G401.6 (cell line): Measurements from ENCODE around the gene GRID1.
"Not testable (repeated sequence)": the region's sequence is repeated elsewhere in the genome, so short reads cannot be mapped to it uniquely, and the experiment has no call there.

Source experiments
- FAIRE-seq: peaks from 2 replicates; lab custom pipeline; 2012; peaks lifted over from hg19 to GRCh38; lab: Jason Lieb, UNC

The GRID1 gene

GRCh38 chr10:86076497-86076896 lies 290.1 kb downstream of the GRID1 start:
- FAIRE-seq = not testable (repeated sequence)

DNA sequence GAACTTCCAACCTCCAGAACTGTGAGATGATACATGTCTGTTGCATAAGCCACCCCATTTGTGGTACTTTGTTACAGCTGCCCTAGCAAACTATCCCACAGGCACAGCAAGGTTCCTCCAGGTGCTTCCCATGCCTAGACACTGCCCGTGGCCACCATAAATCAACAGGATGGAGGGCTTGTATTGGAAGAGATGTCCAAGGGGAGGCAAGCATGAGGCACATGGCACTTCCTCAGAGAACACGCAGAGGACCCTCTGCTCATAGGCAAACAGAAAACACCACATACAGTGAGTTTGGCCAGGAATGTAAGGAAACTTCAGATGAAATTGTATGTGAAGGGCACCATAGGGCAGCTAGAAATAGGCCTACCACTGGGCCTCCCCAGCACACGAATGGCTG lies 291.1 kb downstream of the GRID1 start:
- no peak for FAIRE-seq

GRCh38 chr10:86074294-86074693 lies 292.3 kb downstream of the GRID1 start:
- FAIRE-seq = no peak

DNA sequence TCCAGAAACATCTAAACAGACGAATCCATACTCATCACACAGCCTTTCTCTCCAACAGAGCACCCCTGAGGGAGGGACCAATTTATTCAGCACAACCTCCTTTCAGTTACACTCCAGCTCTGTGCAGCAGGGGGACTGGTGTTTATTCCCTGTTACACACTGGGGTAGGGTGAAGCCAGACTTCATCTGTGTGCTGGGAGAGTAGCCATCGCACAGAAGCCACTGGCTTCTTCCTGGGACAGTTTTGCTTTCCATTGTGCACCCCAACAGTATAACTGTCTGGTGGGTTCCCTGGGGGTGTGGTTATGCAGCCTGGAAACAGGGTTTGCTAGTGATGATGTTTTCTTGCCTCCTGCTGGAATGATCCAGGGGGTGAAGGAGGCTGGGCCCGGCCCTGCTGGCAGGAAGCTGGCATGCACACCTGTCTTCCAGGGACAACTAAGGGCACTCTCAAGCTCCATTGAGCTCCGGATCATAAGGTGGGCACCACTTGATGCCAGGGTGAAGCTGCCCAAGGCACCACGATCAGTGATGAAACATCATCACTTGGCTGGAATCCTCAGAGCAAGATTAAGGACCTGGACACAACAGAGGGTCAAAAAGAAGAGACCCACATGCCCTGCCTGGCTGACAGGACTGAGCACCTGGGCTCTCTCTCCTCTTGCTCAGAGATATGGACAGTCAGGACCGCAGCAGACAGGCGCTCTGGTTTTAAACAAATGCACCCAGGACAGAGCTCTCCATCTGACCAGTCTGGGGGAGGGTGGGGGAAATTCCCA lies 293.2 kb downstream of the GRID1 start:
- no peak for FAIRE-seq

GRCh38 chr10:86072413-86072812 lies 294.2 kb downstream of the GRID1 start:
- FAIRE-seq = no peak

- FAIRE-seq = no peak
Observed at GRCh38 chr10:86071758-86072157, 294.8 kb downstream of the GRID1 start.

DNA sequence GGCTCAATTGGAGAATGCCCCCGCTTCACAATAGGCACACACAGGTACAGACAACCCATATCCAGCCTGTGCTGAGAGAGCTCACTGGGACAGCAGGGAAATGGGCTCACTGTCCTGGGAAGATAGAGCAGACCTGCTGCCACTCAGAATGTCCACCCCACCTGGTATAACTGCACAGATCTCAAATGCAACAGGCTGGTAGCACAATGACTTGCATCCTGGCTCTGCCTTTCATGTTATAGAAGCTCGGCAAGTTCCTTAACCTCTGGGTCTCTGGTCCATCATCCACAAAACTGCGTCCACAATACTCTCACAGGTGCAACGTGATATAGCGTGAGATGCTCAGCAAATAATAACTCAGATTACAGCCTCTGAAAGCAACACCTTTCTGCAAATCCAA lies 295.4 kb downstream of the GRID1 start:
- no peak for FAIRE-seq

- no peak for FAIRE-seq
Observed at GRCh38 chr10:86070278-86070677, 296.3 kb downstream of the GRID1 start.

DNA sequence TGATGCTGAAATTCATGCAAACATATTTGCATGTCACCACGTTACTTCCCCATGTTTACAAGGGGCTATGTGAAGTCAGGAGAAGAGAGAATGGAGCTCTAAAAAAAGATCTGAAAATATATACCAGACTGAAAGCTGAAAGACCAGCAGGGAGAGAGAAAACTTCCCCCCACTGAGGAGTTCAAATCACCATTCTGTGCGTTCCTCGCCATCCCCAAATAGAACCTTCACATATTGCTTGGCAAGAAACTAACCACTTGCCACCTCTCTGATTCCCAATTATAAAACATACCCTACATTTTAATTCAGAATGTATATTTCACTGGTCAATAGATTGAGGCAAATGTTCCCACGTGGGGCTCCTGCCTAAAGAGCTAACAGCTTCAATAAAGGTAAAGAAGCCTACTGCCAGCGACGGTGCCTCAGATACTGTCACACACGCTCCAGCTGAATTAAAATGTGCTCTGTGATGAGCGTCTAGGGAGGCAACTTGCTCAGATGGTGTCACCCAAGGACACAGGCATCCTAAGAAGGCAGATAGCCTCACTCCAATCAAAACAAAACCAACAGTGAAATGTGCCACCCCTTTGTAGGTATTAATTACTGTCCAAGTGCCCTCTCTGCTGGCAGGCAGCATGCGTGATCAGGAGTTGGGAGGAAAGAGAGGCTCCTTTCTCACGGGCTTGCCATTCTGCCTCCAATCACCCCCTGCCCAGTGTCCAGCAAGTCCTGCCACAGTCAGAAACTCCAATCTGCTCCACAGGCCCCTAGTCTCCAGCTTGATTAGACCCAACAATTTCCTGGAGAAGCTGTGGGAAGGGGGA lies 298.2 kb downstream of the GRID1 start:
- FAIRE-seq = no peak

GRCh38 chr10:86067436-86068050 lies 299.1 kb downstream of the GRID1 start:
- no peak for FAIRE-seq

GRCh38 chr10:86066696-86067095 lies 299.9 kb downstream of the GRID1 start:
- no peak for FAIRE-seq

- FAIRE-seq = no peak
Observed at GRCh38 chr10:86065711-86066251, 300.8 kb downstream of the GRID1 start.

- FAIRE-seq = no peak
Observed at GRCh38 chr10:86064931-86065662, 301.5 kb downstream of the GRID1 start.

GRCh38 chr10:86064219-86064618 lies 302.4 kb downstream of the GRID1 start:
- no peak for FAIRE-seq

GRCh38 chr10:86063341-86063740 lies 303.3 kb downstream of the GRID1 start:
- FAIRE-seq = no peak

DNA sequence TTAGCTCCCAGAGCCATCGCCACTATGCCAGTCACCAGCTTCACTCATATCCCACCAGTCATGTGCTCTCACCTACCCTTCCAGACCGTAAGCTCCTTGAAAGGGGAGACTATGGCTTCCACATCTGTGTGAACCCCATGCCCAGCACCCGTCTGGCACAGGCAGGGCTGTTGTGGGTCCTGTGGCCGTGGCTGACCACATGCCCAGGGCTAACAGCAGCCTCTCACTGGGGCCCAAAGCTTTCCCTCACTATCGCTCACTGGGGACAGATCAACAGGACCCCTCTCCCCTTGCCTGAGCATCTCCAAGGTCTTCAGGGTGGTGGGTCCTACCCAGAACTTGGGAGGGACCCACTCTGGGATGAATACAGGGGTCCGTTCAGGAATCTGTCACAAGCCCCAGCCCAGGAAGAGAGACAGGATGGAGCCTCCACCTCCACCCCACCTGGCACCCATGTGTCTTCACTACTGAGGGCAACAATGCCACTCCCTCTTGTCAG lies 303.9 kb downstream of the GRID1 start:
- no peak for FAIRE-seq

- no peak for FAIRE-seq
Observed at GRCh38 chr10:86062198-86062550, 304.4 kb downstream of the GRID1 start.

GRCh38 chr10:86061278-86062197 lies 305.1 kb downstream of the GRID1 start:
- no peak for FAIRE-seq

DNA sequence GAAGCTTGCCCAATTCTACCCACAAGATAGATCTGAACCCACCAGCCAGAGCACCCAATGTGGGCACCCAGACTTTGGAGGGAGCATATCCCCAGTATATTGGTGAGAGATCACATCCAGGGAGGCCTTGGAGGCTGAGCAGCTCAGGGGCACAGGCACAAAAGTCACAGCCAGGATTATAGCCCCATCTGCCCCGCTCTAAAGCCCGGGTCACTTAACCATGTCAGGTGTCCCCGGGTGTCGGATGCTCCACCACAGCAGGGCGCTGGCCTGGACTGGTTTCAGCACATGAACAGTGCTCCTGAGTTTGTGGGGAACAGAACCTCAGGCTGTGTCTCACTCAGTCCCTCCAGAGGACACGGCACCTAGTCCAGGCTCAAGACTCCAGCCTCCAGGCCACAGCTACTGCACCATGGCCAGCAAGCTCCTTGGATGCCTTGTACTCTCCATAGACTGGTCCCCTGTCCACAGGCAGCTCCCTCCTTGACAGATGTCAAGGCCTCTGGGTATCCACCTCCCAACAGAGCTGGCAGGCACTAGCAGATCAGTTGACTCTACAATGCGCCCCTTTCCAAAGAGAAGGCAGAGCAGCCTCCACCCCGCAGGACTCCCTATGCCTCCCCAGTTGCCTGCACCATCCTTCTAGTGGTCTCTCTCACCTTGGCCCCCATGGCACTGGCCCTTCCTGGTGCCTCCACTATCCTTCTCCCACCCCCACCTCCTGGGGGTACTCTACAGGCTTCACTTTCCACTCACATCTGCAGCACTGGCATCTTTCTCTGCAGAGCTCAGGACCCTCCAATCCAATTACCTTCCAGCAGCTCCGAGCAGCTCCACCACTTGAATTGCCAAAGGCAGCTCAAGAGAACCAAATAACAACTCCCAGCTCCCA lies 306.0 kb downstream of the GRID1 start:
- no peak for FAIRE-seq

DNA sequence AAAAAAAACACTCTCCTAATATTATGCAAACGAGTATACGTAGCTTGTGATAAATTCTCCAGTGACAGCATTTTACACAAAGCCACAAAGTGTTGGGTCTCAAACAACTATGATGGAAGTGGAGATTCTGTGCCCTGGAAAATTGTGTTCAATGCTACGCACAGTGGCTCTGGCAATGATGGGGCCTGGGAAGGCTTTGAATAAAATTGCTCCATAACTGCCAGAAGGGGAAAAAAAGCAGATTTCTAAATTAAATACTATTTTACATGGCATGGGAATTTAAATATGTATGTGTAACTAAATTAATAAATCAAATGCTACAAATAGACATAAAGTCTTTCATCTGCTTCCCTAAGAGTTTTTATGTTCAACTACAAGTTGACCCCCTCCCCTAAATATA lies 306.7 kb downstream of the GRID1 start:
- no peak for FAIRE-seq
